Suprapubic skin (tissue), 4 donors: ENCODE results near the gene ZNF536. TPM values are rescaled to one million over a fixed set of nuclear protein-coding genes. Genes with fewer than 3 reads are reported as not detected.

Experiments used
- DNase-seq, 2 donors: peaks; one replicate each; pipeline ENCODE4 v3.0.0-alpha.2; 2019; ENCODE audit warnings: low spot score in 2 of 2
- H3K27ac ChIP-seq: fragments of 200-600 bp; sonication (generic); one replicate; pipeline ENCODE4 v1.5.1; 2019
- H3K27me3 ChIP-seq: fragments of 200-600 bp; sonication (generic); one replicate; pipeline ENCODE4 v1.5.1; 2019
- H3K36me3 ChIP-seq: fragments of 200-600 bp; sonication (generic); one replicate; pipeline ENCODE4 v1.5.1; 2019
- H3K4me1 ChIP-seq: fragments of 200-600 bp; sonication (generic); one replicate; pipeline ENCODE4 v1.5.1; 2019
- H3K4me3 ChIP-seq: fragments of 200-600 bp; sonication (generic); one replicate; pipeline ENCODE4 v1.5.1; 2019; ENCODE audit warnings: mild to moderate bottlenecking
- H3K9me3 ChIP-seq: fragments of 200-600 bp; sonication (generic); one replicate; pipeline ENCODE4 v1.5.1; 2019
- CTCF ChIP-seq, 2 donors: fragments of 200-600 bp in 1 of 2; fragments of 450-650 bp in 1 of 2; sonication (generic) in 1 of 2; IDR thresholded peaks; one replicate each; pipeline ENCODE4 v1.5.1; 2016 to 2019; ENCODE audit warnings: antibody characterized with exemption in 2 of 2, mild to moderate bottlenecking in 1 of 2, moderate library complexity in 1 of 2
- EP300 ChIP-seq: sonication (generic); formaldehyde crosslinking; IDR thresholded peaks from one replicate; pipeline ENCODE4 v1.6.1; 2017; ENCODE audit warnings: antibody characterized with exemption
- POLR2A ChIP-seq, 2 donors: fragments of 450-650 bp; IDR thresholded peaks; one replicate each; pipeline ENCODE4 v1.6.1; 2017; ENCODE audit warnings: antibody characterized with exemption in 2 of 2, mild to moderate bottlenecking in 2 of 2, moderate library complexity in 2 of 2
- POLR2AphosphoS5 ChIP-seq, 3 donors: sonication (generic); formaldehyde crosslinking; IDR thresholded peaks; one replicate each; pipeline ENCODE4 v1.6.1; 2017; ENCODE audit warnings: antibody characterized with exemption in 3 of 3
- WGBS: methylation state at CpG from one replicate; pipeline ENCODE4 v1.1.5; 2018; 5-methylcytosine and 5-hydroxymethylcytosine counted together
- total RNA-seq, 4 donors: library from RNA; depleted of rRNA; stranded (reverse); fragments of >200 nt; gene quantifications; one replicate each; pipeline ENCODE4 v1.1.0, GENCODE V29; 2016

Gene ZNF536
- total RNA-seq, 4 donors from 2014 or later, result 0.10 to 1.5 (median 0.51) TPM

GRCh38 chr19:30402436-30403202 lies 30.4 kb downstream of the ZNF536 start:
- Histone ChIP-seq H3K9me3 (no peaks in the 10 kb centered on the region), H3K4me3 (no peak overlapping the region), H3K27me3 (peaks cover 10% of the 10 kb centered on the region), H3K4me1 (no peaks in the 10 kb centered on the region), H3K27ac (no peak overlapping the region), H3K36me3 (no peaks in the 10 kb centered on the region)
- DNase-seq, result no peak
- 82% methylated on average over 15 of the region's 15 CpGs for whole genome bisulfite sequencing
- TF ChIP-seq POLR2AphosphoS5 (IDR thresholded peaks at IDR 0.05) (no peak), EP300 (no peak), POLR2A (IDR thresholded peaks at IDR 0.05) (no peak), CTCF (IDR thresholded peaks at IDR 0.05) (no peak)

- TF ChIP-seq CTCF (IDR thresholded peaks at IDR 0.05) (no peak), POLR2A (IDR thresholded peaks at IDR 0.05) (no peak)
- Histone ChIP-seq H3K27me3 (peaks cover 10% of the 10 kb centered on the region), H3K36me3 (no peaks in the 10 kb centered on the region), H3K27ac (no peak overlapping the region), H3K4me1 (no peaks in the 10 kb centered on the region), H3K4me3 (no peak overlapping the region), H3K9me3 (no peaks in the 10 kb centered on the region)
- DNase-seq, result no peak
- WGBS, result 73% methylated on average over 12 of the region's 12 CpGs
Measured at GRCh38 chr19:30403203-30403985, 31.2 kb downstream of the ZNF536 start.

GRCh38 chr19:30406220-30407067 lies 34.3 kb downstream of the ZNF536 start:
- Histone ChIP-seq H3K4me3 (no peak overlapping the region), H3K27ac (no peak overlapping the region), H3K27me3 (peaks cover 3% of the 10 kb centered on the region), H3K9me3 (no peaks in the 10 kb centered on the region), H3K4me1 (no peaks in the 10 kb centered on the region), H3K36me3 (no peaks in the 10 kb centered on the region)
- peak in 1 of 2 donors; percentile 30 for TF ChIP-seq CTCF (IDR thresholded peaks at IDR 0.05)
- no peak for TF ChIP-seq EP300
- no peak for DNase-seq
- WGBS, result 62% methylated on average over 11 of the region's 13 CpGs

GRCh38 chr19:30407068-30407709 lies 35.0 kb downstream of the ZNF536 start:
- Histone ChIP-seq H3K9me3 (no peaks in the 10 kb centered on the region), H3K36me3 (no peaks in the 10 kb centered on the region), H3K4me1 (no peaks in the 10 kb centered on the region), H3K27me3 (peaks cover 3% of the 10 kb centered on the region), H3K4me3 (no peak overlapping the region), H3K27ac (no peak overlapping the region)
- DNase-seq, result no peak
- TF ChIP-seq EP300, result no peak
- TF ChIP-seq POLR2A (IDR thresholded peaks at IDR 0.05), result no peak
- no peak for TF ChIP-seq POLR2AphosphoS5 (IDR thresholded peaks at IDR 0.05)
- TF ChIP-seq CTCF (IDR thresholded peaks at IDR 0.05), result no peak
- 81% methylated on average over 8 of the region's 8 CpGs for WGBS
